RWPE1 (cell line): ENCODE data around the gene TRIM65.

ENCODE experiments used
- CTCF ChIA-PET: fragments of 350-600 bp; sonication (Branson Sonifier 250); formaldehyde crosslinking; extraction: SDS; loops from one replicate; lab custom pipeline; 2021; lab: Yijun Ruan, JAX
- POLR2A ChIA-PET: fragments of 400-600 bp; formaldehyde crosslinking; extraction: SDS; loops from one replicate; lab custom pipeline; 2020; ENCODE audit warnings: antibody characterized with exemption; ENCODE audit not compliant: low non-redundant PET; lab: Yijun Ruan, JAX
- DNase-seq: peaks from one replicate; pipeline ENCODE4 v3.0.0; 2012; ENCODE audit warnings: low spot score
- H3K27ac ChIP-seq: fragments of 450-650 bp; 2 replicates; pipeline ENCODE4 v1.5.1; 2017
- TF ChIP-seq, protein P1 (sequence below): fragments of 450-650 bp; conservative IDR thresholded peaks from 2 replicates; pipeline ENCODE4 v1.5.1; 2017; ENCODE audit warnings: low read depth, mild to moderate bottlenecking

The TRIM65 gene

DNA sequence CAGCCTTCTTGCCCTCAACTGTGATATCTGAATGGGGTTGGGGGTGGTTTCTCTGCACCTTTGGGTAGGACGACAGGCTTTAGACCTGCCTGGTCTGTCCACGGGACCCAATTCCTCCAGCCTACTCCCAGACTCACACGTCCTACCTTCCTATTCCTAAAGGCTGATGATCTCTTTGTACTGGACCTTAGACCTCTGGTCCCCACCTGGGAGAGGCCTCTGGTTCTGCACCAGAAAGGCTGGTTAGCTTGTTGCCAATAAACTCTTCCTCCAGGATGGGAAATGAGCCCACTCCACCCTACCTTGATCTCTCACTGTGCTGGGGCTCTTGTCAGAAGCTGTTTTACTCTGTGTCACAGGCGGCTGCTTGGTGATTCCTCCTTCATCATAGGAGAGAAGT is 29.7 kb upstream of the TRIM65 start:
- peak overlapping the region; percentile 71 for H3K27ac ChIP-seq
- CTCF ChIA-PET: interaction anchor here (1.2 kb wide), 1 partner anchor 15 kb away, joined by 3 read pairs; no protein-coding TSS in a partner anchor
- no peak for DNase-seq
- TF ChIP-seq, protein P1, sequence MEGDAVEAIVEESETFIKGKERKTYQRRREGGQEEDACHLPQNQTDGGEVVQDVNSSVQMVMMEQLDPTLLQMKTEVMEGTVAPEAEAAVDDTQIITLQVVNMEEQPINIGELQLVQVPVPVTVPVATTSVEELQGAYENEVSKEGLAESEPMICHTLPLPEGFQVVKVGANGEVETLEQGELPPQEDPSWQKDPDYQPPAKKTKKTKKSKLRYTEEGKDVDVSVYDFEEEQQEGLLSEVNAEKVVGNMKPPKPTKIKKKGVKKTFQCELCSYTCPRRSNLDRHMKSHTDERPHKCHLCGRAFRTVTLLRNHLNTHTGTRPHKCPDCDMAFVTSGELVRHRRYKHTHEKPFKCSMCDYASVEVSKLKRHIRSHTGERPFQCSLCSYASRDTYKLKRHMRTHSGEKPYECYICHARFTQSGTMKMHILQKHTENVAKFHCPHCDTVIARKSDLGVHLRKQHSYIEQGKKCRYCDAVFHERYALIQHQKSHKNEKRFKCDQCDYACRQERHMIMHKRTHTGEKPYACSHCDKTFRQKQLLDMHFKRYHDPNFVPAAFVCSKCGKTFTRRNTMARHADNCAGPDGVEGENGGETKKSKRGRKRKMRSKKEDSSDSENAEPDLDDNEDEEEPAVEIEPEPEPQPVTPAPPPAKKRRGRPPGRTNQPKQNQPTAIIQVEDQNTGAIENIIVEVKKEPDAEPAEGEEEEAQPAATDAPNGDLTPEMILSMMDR: no peak
- POLR2A ChIA-PET: interaction anchor here (1.5 kb wide), 1 partner anchor 14 kb away, joined by 4 read pairs; the partner anchor contains the start of gene FBF1

DNA sequence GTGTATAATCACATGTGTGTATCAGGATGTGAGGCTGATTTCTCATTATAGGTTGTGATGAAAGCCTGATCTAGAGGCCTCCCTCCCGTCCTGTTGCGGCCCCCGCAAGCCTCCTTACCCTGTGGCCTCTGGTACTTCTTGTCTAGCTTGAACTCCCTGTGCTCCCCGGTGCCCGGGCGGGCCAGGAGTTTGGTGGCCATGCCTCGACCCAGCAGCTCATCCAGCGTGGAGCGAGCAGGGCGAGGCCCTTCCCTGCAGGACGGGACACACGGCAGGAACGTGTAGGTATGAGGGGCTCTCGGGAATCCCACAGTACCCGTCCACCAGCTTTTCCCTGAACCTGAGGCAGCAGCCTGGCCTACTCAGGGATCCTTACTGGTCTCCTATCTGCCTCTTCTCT is 29.2 kb upstream of the TRIM65 start:
- TF ChIP-seq, protein P1: no peak
- H3K27ac ChIP-seq: peak overlapping the region; percentile 71
- DNase-seq: no peak
- ChIA-PET POLR2A (interaction anchor here (1.5 kb wide), 1 partner anchor 15 kb away, joined by 4 read pairs; the partner anchor contains the start of gene FBF1), CTCF (interaction anchor here (0.6 kb wide), 1 partner anchor 191 kb away, joined by 3 read pairs; no protein-coding TSS in a partner anchor)

DNA sequence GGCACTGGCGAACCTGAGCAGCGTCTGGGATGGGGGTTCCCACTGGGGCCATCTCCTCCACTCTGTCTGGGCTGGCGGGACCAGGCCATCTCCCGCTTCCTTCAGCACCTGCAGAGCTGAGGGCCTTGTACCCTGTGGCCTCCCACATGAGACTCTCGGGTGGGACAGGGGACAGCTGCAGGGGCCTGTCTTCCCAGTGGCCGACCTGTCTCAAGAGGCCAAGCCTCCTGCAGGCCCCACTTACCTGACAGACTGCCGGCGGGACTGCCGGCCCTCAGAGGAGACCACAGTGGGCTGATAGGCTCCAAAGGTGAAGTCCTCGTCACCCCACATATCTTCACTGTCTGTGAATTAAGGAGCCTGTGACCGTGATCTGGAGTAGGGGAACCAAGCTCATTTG is 28.4 kb upstream of the TRIM65 start:
- ChIA-PET POLR2A (no interaction called here), CTCF (interaction anchor here (0.6 kb wide), 1 partner anchor 192 kb away, joined by 3 read pairs; no protein-coding TSS in a partner anchor)
- H3K27ac ChIP-seq: peak overlapping the region; percentile 71

DNA sequence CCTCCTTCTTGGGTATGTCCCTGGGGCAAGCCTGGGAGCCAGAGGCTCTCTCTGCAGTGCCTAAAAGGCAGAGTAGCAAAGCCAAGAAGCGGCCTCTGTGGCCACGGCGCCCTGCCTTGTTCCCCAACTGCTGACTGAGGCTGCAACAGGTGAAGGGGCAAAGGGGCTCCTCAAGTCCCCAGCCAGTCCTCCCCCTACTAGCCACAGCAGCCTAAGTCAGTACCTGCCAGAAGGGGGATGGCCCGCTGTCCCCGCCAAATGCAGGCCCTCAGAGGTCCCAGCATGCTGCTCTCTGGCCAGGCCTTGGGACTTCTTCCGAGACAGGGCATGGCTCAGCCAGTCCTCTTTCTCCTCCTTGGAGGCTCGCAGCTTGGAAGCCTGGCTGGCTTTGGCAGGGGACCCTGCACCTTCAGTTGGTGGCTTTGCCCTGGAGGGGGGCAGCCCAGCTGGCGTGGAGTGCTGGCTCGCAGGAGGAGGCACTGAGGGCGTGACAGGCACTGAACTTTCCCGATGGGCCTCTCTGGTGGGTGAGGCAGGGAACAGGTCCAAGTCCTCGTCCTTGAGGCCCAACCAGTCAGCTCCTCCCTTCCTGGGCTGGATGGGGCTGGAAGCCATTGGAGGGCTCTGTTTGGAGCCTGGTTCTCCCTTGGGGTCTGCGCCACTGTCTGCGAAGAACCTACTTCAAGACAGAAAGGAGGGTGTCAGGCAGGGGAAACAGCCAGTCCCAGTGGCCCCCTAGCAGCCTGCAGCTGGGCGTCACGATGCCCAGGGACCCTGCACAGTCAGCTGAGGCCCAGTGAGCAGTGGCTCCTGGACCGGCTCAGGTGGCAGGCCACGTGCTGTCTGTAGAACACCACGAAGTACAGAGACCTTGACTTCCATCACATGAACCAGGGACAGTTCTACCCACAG is 26.5 kb upstream of the TRIM65 start:
- ChIA-PET POLR2A (no interaction called here), CTCF (interaction anchor here (0.7 kb wide), 1 partner anchor 17 kb away, joined by 4 read pairs; no protein-coding TSS in a partner anchor)
- DNase-seq: no peak
- peak overlapping the region; percentile 26 for H3K27ac ChIP-seq
- TF ChIP-seq, protein P1: no peak

More for the DNA sequence above, 28.4 kb upstream of the TRIM65 start:
- no peak for DNase-seq
- TF ChIP-seq, protein P1: no peak

DNA sequence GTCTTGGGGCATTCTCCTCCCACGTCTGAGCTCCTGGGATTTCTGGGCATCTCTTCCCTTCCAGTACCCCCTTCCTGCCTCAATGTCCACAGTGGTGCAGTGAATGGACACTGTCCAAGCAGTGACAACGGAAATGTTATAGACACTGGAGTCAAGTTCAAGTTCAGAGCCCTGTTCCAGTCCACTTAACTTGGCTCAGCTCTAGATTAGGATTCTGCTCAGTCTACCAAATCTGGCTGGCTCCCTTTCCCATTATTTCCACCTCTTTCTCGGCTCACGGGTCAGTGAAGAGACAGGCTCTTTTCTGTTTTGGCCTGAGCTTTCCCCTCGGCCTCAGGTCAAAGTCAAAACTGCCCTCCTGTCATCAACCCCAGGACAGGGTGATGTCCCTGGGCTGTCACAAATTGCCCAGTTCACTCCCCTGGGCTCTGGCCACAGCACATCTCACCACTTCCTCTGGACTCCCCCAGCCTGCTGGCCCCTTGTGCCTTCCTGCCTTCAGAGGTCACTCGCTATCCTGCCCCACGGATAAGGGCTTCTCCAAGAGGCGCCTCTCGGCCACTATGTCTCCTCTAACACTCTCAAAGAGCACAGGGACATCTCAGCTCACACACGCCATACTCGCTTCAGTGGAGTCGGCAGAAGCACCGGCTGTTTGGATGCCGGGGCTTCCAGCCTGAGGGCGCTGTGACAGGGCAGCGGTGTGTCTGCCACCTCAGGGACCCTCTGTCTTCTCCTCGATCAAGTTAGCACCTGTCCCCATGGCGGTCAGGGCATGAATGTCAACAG is 25.6 kb upstream of the TRIM65 start:
- POLR2A ChIA-PET: interaction anchor here (0.5 kb wide), 1 partner anchor 15 kb away, joined by 6 read pairs; no protein-coding TSS in a partner anchor
- peak overlapping the region; percentile 26; the same call in 1 of the 2 replicates for H3K27ac ChIP-seq
- no peak for DNase-seq
- CTCF ChIA-PET: interaction anchor here (0.6 kb wide), 1 partner anchor 81 kb away, joined by 5 read pairs; no protein-coding TSS in a partner anchor
- TF ChIP-seq, protein P1: no peak

DNA sequence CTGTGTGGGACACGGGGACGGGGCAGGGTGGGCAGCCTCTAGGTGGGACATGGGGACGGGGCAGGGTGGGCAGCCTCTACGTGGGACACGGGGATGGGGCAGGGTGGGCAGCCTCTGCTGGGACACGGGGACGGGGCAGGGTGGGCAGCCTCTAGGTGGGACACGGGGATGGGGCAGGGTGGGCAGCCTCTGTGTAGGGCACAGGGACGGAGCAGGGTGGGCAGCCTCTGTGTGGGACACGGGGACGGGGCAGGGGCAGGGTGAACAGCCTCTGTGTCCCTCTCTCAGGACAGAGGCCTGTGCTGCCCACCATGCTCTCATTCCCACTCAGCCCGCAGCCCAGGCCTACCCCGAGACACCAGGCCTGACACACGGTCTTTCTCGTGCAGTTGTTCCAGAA is 24.8 kb upstream of the TRIM65 start:
- TF ChIP-seq, protein P1: no peak
- ChIA-PET POLR2A (interaction anchor here (0.5 kb wide), 1 partner anchor 15 kb away, joined by 6 read pairs; no protein-coding TSS in a partner anchor), CTCF (interaction anchor here (1.4 kb wide), 1 partner anchor 132 kb away, joined by 3 read pairs; no protein-coding TSS in a partner anchor)
- no peak for DNase-seq
- H3K27ac ChIP-seq: no peak overlapping the region
